CD4-positive, CD25-positive, alpha-beta regulatory T cell (primary cell): ENCODE results near the gene OCA2. TPM values are rescaled to one million over a fixed set of nuclear protein-coding genes. Genes with fewer than 3 reads are reported as not detected.

Experiments used
- ATAC-seq, 2 donors: fragments of 150-1000 bp; cut with Tn5 transposase; one replicate each; pipeline ENCODE4 v1.10.0; 2021; ENCODE audit warnings: low read depth in 2 of 2, moderate number of reproducible peaks in 2 of 2, moderate library complexity in 1 of 2
- DNase-seq, 3 donors: peaks; one replicate each; pipeline versions ENCODE4 v3.0.0 to v3.0.0-alpha.2; 2012 to 2022; ENCODE audit warnings: mixed read lengths in 1 of 3
- H3K27ac ChIP-seq: one replicate; pipeline ENCODE4 v1.7.0; 2013; ENCODE audit warnings: mild to moderate bottlenecking, low read length; ENCODE audit not compliant: insufficient read depth, poor library complexity, severe bottlenecking
- H3K27me3 ChIP-seq: one replicate; pipeline ENCODE4 v1.7.0; 2013; ENCODE audit warnings: low read length; ENCODE audit not compliant: control insufficient read depth, insufficient read depth
- H3K36me3 ChIP-seq: one replicate; pipeline ENCODE4 v1.7.0; 2013; ENCODE audit warnings: mild to moderate bottlenecking, low read length, moderate library complexity; ENCODE audit not compliant: control insufficient read depth, insufficient read depth
- H3K4me1 ChIP-seq: 2 replicates; pipeline ENCODE4 v1.7.0; 2013; ENCODE audit warnings: mild to moderate bottlenecking, low read length; ENCODE audit not compliant: insufficient read depth, control insufficient read depth, poor library complexity, severe bottlenecking
- H3K4me3 ChIP-seq: one replicate; pipeline ENCODE4 v1.7.0; 2013; ENCODE audit warnings: low read depth, mild to moderate bottlenecking, low read length, moderate library complexity
- H3K9me3 ChIP-seq, 2 experiments: 1 replicate in 1 of 2; 2 replicates in 1 of 2; pipeline ENCODE4 v1.7.0; 2013; ENCODE audit warnings: low read length in 2 of 2, mild to moderate bottlenecking in 1 of 2, moderate library complexity in 1 of 2; ENCODE audit not compliant: control insufficient read depth in 2 of 2
- H3K27ac Mint-ChIP-seq, 3 donors: one replicate each; pipeline ENCODE4 v1.8.0; 2020 to 2022; ENCODE audit warnings: mild to moderate bottlenecking in 3 of 3, mixed read lengths in 3 of 3, moderate library complexity in 2 of 3
- H3K27me3 Mint-ChIP-seq: one replicate; pipeline ENCODE4 v1.8.0; 2022; ENCODE audit warnings: mild to moderate bottlenecking, mixed read lengths
- H3K36me3 Mint-ChIP-seq: one replicate; pipeline ENCODE4 v1.8.0; 2020; ENCODE audit warnings: mixed read lengths
- H3K4me1 Mint-ChIP-seq, 4 donors: one replicate each; pipeline ENCODE4 v1.8.0; 2020 to 2022; ENCODE audit warnings: mixed read lengths in 4 of 4, mild to moderate bottlenecking in 1 of 4
- H3K4me3 Mint-ChIP-seq, 4 donors: one replicate each; pipeline ENCODE4 v1.8.0; 2020 to 2022; ENCODE audit warnings: mild to moderate bottlenecking in 4 of 4, mixed read lengths in 4 of 4, moderate library complexity in 3 of 4
- H3K9me3 Mint-ChIP-seq, 7 donors: one replicate each; pipeline ENCODE4 v1.8.0; 2020 to 2022; ENCODE audit warnings: mixed read lengths in 7 of 7, mild to moderate bottlenecking in 3 of 7, moderate library complexity in 2 of 7
- polyA plus RNA-seq, 4 donors: library from polyadenylated mRNA; unstranded; fragments of 300-500 nt; fragmentation: Illumina TruSeq; gene quantifications; one replicate each; pipeline ENCODE4 v1.2.3, GENCODE V29; 2021
- total RNA-seq: library from RNA; stranded (reverse); gene quantifications from one replicate; pipeline ENCODE4 v1.2.3, GENCODE V29; 2022

OCA2 gene
- total and polyA plus RNA-seq, 5 donors from 2014 or later = not detected

DNA sequence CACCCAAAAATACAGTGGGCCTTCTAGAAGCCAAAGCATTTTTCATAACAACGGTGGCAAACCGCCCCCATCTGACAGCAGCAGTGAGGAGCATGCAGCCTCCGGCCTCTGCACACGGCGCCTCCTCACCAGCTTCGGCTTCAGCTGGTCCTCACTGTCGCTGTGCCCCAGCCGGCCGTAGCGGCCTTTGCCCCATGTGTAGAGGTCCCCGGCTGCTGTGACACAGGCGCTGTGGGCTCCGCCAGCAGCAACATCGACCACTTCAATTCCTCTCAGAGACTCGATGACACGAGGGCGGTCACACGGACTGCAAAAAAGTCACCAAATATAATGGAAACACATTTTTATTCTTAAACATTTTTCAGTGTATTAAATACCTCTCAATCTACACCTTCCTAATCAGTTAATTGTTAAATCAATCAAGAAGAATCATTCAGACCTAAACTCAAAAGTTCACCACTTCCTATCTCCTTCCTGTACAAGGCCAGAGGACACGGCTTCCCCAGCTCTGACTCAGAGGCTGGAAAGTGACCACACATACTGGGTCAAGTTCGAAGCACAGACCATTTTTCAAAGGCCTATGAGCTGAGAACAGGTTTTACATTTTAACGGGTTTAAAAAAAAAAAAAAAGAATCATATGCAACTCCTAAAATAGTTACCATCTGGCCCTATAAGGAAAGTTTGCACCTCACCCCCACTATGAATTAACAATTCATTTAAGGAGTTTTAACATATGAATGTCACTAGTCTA lies 33.6 kb upstream of the OCA2 start:
- ATAC-seq = no peak
- Mint-ChIP-seq H3K9me3 (no peaks in the 10 kb centered on the region), H3K4me3 (peak overlapping the region in 1 of 4 donors; percentile 22), H3K27me3 (no peaks in the 10 kb centered on the region), H3K27ac (peak overlapping the region; percentile 26 to 55 (median 48)), H3K4me1 (peaks cover 17 to 39% (median 35%) of the 10 kb centered on the region in 4 donors), H3K36me3 (peaks cover 49% of the 10 kb centered on the region)
- H3K36me3 ChIP-seq = peaks cover 23% of the 10 kb centered on the region
- peaks cover 26% of the 10 kb centered on the region for H3K4me1 ChIP-seq
- H3K27me3 ChIP-seq = no peaks in the 10 kb centered on the region
- no peaks in the 10 kb centered on the region for H3K9me3 ChIP-seq
- no peak overlapping the region for H3K27ac ChIP-seq
- no peak overlapping the region for H3K4me3 ChIP-seq
- no peak for DNase-seq

DNA sequence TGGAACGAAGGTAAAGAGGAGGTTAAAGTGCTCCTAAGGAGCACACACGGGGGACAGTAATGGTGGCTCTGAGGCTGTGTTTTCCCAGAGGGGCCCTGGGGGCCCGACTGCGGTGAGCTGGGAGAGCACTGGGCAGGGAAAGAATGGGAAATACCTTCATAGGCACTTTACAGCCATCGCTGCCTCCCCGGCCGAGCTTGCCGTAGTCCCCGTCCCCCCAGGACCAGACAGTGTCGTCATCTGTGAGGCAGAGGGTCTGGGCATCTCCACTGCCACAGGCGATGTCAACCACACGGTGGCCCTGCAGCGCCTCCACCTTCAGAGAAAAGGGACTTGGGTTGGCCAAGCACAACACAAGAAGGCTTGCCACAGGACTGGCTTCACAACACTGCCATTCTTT lies 32.8 kb upstream of the OCA2 start:
- no peaks in the 10 kb centered on the region for H3K27me3 ChIP-seq
- peak overlapping the region in 1 of 3 donors; percentile 75 for H3K27ac Mint-ChIP-seq
- H3K4me1 ChIP-seq = peaks cover 18% of the 10 kb centered on the region
- peaks cover 10 to 34% (median 28%) of the 10 kb centered on the region in 4 donors for H3K4me1 Mint-ChIP-seq
- peaks cover 46% of the 10 kb centered on the region for H3K36me3 Mint-ChIP-seq
- peaks cover 23% of the 10 kb centered on the region for H3K36me3 ChIP-seq
- H3K9me3 ChIP-seq = no peaks in the 10 kb centered on the region
- H3K27me3 Mint-ChIP-seq = no peaks in the 10 kb centered on the region
- ATAC-seq (no peak), DNase-seq (no peak)
- H3K4me3 Mint-ChIP-seq = no peak overlapping the region
- H3K27ac ChIP-seq = no peak overlapping the region
- no peak overlapping the region for H3K4me3 ChIP-seq
- no peaks in the 10 kb centered on the region for H3K9me3 Mint-ChIP-seq

DNA sequence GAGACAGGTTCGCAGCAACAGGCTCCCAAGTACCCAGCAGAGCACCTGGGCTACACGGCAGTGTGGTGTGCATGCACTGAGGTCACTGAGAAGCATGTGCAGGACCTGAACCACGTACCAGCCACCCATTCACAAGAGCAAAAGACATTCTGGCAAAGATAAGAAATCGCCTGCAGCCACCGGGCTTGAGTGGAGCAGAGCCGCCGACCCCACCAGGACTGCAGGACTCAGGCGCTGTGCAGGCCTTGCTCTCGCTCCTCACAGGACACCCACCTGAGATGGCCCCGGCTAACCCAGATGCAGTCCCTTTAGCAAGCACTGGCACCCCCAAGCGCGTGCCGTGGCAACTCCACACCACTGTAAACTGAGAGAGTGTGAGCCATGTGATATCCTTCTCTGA lies 32.3 kb upstream of the OCA2 start:
- Mint-ChIP-seq H3K4me3 (peak overlapping the region in 1 of 4 donors; percentile 35), H3K27ac (peak overlapping the region in 2 of 3 donors; percentile 59 to 75), H3K36me3 (peaks cover 46% of the 10 kb centered on the region), H3K4me1 (peaks cover 4 to 28% (median 24%) of the 10 kb centered on the region in 4 donors), H3K9me3 (no peaks in the 10 kb centered on the region), H3K27me3 (no peaks in the 10 kb centered on the region)
- DNase-seq (no peak), ATAC-seq (no peak)
- Histone ChIP-seq H3K9me3 (no peaks in the 10 kb centered on the region), H3K36me3 (peaks cover 23% of the 10 kb centered on the region), H3K27ac (no peak overlapping the region), H3K27me3 (no peaks in the 10 kb centered on the region), H3K4me3 (no peak overlapping the region), H3K4me1 (peaks cover 13% of the 10 kb centered on the region)

DNA sequence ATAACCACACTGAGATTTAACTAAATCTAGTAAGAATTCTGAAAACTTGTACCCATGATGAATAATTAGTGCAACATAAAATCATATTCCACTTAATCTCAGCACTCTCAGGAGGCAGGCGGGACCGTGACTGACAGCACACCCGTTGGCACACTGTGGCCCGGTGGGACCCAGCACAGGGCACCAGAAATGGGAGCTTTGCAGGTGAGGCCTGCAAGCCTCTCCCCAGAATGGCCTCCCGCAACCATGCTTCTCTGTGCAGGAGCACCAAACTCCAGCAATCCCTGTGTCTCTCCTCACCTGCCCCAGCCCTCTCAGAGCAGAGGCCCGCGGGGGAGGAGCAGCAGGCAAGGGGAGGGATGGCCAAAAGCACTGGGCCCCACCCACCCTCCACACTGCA lies 31.5 kb upstream of the OCA2 start:
- H3K36me3 Mint-ChIP-seq = peaks cover 46% of the 10 kb centered on the region

DNA sequence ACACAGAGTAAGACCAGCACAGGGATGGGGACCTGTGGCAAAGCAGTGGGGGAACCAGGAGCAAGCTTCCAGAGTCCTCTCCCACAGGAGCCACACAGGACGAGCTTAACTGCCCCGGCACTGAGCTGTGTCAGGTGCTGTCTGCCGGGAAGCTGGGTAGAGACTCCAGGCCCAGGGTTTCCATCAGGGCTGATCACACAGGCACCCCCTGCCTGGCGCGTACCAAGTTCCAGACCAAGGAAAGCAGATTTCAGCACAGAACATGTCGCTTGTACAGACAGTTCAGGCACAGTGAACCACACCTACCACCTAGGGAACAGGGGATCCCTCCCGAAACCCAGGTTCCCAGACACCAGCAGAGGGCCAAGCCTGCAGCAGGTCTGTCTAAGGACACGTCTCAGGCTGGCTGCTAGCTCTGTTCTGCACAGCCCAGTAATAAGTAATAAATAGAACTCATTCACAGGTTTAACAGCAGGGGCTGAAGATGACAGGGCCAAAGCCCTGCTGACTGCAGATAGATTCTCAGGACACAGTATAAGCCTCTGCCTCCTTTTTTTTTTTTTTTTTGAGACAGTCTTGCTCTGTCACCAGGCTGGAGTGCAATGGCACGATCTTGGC lies 30.2 kb upstream of the OCA2 start:
- peaks cover 25% of the 10 kb centered on the region for H3K36me3 ChIP-seq
- no peaks in the 10 kb centered on the region for H3K27me3 ChIP-seq
- H3K36me3 Mint-ChIP-seq = peaks cover 41% of the 10 kb centered on the region
- H3K4me1 ChIP-seq = no peaks in the 10 kb centered on the region
- no peak overlapping the region for H3K4me3 Mint-ChIP-seq
- no peak overlapping the region for H3K27ac ChIP-seq
- no peak for ATAC-seq
- peak overlapping the region in 2 of 3 donors; percentile 35 to 88 for H3K27ac Mint-ChIP-seq
- H3K9me3 Mint-ChIP-seq = no peaks in the 10 kb centered on the region
- H3K4me3 ChIP-seq = no peak overlapping the region
- no peak for DNase-seq
- no peaks in the 10 kb centered on the region for H3K27me3 Mint-ChIP-seq
- H3K9me3 ChIP-seq = no peaks in the 10 kb centered on the region
- H3K4me1 Mint-ChIP-seq = peaks cover 4 to 20% (median 14%) of the 10 kb centered on the region in 4 donors

More for the DNA sequence above, 31.5 kb upstream of the OCA2 start:
- Histone ChIP-seq H3K27me3 (no peaks in the 10 kb centered on the region), H3K9me3 (no peaks in the 10 kb centered on the region), H3K4me1 (peaks cover 5% of the 10 kb centered on the region), H3K36me3 (peaks cover 23% of the 10 kb centered on the region), H3K4me3 (no peak overlapping the region), H3K27ac (no peak overlapping the region)
- DNase-seq = no peak
- Mint-ChIP-seq H3K27me3 (no peaks in the 10 kb centered on the region), H3K9me3 (no peaks in the 10 kb centered on the region), H3K4me3 (no peak overlapping the region), H3K4me1 (peaks cover 5 to 24% (median 23%) of the 10 kb centered on the region in 4 donors), H3K27ac (peak overlapping the region in 1 of 3 donors; percentile 75)
- no peak for ATAC-seq

DNA sequence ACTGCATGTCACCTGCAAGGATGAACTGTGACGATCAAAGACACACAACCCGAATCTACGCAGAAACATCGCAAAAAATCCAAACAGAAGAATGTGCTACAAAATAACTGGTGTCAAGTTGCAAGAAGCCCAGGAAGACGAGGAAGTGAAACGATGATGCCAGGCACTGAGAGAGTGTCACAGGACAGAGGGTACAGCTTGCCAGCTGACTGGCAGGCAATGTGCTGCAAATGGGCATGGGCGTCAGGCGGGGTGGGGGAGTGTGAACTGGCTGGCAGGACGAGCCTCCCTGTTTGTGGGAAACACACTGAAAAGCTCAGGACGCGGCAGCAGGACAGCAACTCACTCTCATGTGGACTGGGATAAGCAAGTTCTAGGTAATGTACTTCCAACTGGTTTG lies 28.9 kb upstream of the OCA2 start:
- H3K27me3 ChIP-seq = no peaks in the 10 kb centered on the region
- peaks cover 35% of the 10 kb centered on the region for H3K36me3 ChIP-seq
- H3K4me3 ChIP-seq = no peak overlapping the region
- H3K9me3 Mint-ChIP-seq = no peaks in the 10 kb centered on the region
- H3K4me1 ChIP-seq = no peaks in the 10 kb centered on the region
- DNase-seq (no peak), ATAC-seq (no peak)
- no peaks in the 10 kb centered on the region for H3K9me3 ChIP-seq
- H3K27me3 Mint-ChIP-seq = no peaks in the 10 kb centered on the region
- H3K36me3 Mint-ChIP-seq = peaks cover 43% of the 10 kb centered on the region
- no peak overlapping the region for H3K27ac ChIP-seq
- H3K4me3 Mint-ChIP-seq = no peak overlapping the region
- peaks cover 4 to 17% (median 10%) of the 10 kb centered on the region in 4 donors for H3K4me1 Mint-ChIP-seq
- peak overlapping the region; percentile 69 to 76 (median 70) for H3K27ac Mint-ChIP-seq

DNA sequence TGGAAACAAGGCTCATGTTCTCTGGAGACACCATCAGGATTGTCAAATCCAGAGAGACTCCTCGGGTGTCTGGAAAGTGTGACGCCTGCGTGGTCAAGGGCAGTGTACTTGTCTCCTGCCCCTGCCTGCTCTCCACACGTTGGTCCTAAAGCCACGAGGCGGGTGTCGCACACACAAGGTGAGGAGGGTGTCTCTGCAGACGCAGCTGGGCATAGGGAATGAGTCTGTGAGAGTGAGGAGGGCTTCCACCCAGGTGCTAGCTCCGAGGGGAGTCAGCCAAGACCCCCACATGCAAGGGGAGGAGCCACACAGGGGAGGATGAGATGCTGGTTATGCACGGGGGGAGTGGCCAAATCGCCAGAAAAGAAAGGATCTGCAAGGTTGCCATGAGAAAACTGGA lies 27.9 kb upstream of the OCA2 start:
- DNase-seq = no peak
- no peaks in the 10 kb centered on the region for H3K27me3 Mint-ChIP-seq
- Histone ChIP-seq H3K36me3 (peaks cover 27% of the 10 kb centered on the region), H3K27me3 (no peaks in the 10 kb centered on the region), H3K4me1 (no peaks in the 10 kb centered on the region), H3K9me3 (no peaks in the 10 kb centered on the region), H3K27ac (no peak overlapping the region), H3K4me3 (no peak overlapping the region)
- H3K4me1 Mint-ChIP-seq = peaks cover 4 to 12% (median 8%) of the 10 kb centered on the region in 4 donors
- peaks cover 44% of the 10 kb centered on the region for H3K36me3 Mint-ChIP-seq
- H3K27ac Mint-ChIP-seq = no peak overlapping the region
- no peaks in the 10 kb centered on the region for H3K9me3 Mint-ChIP-seq
- no peak for ATAC-seq
- no peak overlapping the region for H3K4me3 Mint-ChIP-seq
